ENCODE measurements around the gene ATF7IP.

The ATF7IP gene

GRCh38 chr12:14416658-14417057, 51.2 kb downstream of the ATF7IP start:
- DNase-seq = peak; percentile 56

DNA sequence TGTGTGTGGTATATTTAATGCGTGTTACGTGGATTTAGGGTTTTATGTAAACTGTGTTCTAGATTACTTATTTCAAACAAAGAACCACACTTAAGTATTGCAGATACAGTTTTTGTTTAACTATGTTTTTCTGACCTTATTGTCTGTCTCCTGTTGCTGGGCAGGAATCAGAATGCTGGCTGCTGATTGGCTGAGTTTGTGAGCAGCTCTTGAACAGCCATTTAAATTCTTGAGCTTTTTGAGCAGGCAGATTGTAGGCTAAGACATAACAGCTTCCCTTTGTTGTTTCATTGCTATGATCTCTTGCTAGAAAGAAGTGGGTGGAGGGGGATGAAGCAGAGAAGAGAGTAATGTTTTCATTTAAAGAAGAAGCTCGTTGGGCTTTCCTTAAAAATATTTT, 52.2 kb downstream of the ATF7IP start:
- DNase-seq = peak; percentile 85

GRCh38 chr12:14418451-14418890, 53.0 kb downstream of the ATF7IP start:
- no peak for DNase-seq

GRCh38 chr12:14422516-14423230, 57.2 kb downstream of the ATF7IP start:
- no peak for DNase-seq

DNA sequence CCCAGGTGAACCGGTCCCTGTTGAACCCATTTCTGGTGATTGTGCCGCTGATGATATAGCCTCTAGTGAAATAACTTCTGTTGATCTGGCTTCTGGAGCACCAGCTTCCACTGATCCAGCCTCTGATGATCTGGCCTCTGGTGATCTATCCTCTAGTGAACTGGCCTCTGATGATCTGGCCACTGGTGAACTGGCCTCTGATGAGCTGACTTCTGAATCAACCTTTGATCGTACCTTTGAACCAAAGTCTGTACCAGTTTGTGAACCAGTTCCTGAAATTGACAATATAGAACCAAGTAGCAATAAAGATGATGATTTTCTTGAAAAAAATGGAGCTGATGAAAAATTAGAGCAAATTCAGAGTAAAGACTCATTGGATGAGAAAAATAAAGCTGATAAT, 59.1 kb downstream of the ATF7IP start:
- DNase-seq = no peak

- no peak for DNase-seq
Observed at GRCh38 chr12:14426792-14427191, 61.3 kb downstream of the ATF7IP start.

DNA sequence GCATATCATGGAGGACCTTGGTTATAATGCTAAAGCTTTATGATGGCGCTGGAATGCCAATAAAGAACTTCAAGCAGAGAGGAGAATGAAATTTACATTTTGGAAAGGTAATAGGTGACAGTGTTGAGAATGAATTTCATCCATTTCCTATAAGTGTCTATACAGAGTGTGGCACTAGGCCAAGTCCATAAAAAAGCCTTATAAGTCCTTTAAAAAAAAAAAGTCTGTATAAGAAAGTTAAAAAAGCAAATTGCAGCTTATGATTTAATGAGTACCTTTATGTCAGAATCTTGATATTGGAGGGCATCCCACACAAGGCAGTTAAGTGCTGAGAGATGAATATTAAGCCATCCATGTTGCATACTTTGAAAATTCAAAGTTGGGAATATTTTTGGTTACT, 62.4 kb downstream of the ATF7IP start:
- no peak for DNase-seq

GRCh38 chr12:14430394-14430986, 65.0 kb downstream of the ATF7IP start:
- no peak for DNase-seq

DNA sequence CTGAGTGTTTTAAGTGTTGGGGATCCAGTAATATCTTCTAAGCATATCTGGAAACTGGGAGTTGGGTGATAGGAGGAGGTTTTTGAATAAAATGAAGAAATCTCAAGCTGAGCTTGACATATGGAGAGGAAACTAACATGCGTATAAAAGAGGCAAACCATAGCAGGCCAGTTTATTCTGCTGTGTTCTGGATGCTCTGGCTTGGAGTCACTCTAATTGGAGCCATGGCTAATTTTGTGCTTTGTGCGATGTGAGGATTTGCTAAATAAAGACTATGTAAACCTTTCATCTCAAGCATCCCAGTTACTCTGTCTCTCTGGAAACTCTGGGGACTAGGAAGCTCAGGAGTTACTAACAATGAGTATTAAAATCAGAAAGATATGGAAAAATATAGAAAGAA, 66.5 kb downstream of the ATF7IP start:
- DNase-seq = no peak

DNA sequence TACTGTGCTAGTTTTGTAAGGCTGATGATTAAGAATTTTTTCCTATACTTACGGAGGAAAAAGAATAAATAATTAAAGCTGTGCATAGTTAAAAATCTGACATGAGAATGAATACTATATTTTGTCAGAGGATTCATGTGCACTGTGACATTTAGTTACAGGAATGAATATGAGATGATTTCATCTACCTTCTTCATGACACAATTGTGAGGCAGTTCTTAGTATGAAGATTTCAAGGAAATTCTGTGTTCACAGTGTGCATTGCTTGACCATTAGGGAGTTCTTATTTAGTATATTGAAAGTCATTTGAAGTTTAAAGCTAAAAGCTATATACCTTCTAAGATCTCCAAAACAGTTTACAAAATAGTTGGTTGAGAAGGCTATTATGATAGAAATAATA, 70.1 kb downstream of the ATF7IP start:
- DNase-seq = no peak

DNA sequence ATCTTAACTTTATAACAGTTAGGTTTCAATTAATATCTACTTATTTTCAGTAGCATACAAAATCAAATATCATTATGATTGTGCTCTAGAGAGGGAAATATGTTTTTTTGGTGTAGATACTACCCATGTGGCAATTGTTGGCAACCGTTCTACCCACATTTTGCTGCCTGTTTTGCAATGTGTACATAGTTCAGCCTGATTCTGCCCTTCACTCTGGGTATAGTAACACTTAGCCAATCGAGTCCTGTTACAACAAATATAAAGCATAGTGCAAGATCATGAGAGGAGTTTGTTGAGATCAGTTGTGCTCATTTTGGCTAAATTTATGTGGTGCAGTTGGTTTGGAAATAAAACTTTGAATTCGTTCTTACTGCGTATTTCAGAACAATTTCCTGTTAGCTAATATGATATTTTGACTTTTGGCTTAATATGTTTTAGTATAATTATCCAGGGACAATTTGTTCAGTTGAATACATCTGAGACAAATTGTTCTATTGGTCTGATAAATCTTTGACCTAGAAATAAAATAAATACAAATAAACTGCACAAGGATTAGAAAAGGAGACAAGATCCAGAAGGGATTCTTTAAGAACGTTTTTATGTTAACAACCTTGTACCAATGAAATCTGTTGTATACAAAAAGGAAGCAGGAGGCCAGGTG, 76.9 kb downstream of the ATF7IP start:
- DNase-seq = no peak

GRCh38 chr12:14443531-14443930, 78.0 kb downstream of the ATF7IP start:
- DNase-seq = no peak

DNA sequence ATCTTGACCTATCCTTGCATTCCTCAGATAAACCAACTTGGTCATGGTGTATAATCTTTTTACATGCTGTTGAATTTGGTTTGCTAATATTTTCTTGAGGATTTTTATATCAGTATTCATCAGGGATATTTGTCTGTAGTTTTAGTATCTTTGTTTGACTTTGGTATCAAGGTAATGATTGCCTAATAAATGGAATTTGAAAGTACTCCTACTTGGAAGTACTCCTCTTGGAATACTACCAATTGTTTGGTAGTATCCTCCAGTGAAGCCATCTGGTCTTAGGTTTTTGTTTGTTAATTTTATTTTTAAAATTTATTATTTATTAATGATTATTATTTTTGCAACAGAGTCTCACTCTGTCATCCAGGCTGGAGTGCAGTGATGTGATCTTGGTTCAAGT, 85.0 kb downstream of the ATF7IP start:
- DNase-seq = no peak

DNA sequence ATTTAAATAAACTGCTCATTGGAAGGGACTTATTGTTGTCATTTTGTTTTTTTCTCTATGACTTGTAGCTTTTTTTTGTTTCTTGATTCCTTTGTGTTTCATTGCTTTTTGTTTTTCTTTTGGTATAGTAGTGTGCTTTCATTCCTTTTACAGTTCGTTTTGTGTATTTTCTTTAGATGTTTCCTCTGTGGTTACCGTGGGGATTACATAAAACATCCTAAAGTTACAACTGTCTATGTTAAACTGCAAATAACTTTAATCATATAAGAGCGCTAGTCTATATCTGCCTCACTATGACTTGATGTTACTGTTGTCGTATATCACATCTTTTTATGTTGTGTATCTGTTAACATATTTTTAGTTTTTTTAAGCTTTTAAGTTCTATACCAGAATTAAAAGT, 86.9 kb downstream of the ATF7IP start:
- DNase-seq = no peak

DNA sequence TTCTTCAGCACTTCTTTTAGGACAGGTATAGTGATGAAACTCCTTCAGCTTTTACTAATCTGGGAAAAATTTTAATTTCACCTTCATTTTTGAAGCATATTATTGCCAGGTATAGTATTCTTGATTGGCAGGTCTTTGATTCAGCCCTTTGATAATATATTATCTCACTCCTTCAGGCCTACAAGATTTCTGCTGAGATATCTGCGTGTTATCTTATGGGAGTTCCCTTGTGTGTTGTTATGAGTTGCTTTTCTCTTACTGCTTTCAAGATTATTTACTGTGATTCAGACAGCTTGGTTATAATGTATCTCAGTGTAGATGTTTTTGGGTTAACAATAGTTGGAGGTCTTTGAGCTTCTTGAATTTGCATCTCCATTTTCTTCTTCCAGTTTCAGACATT, 87.4 kb downstream of the ATF7IP start:
- DNase-seq = no peak

DNA sequence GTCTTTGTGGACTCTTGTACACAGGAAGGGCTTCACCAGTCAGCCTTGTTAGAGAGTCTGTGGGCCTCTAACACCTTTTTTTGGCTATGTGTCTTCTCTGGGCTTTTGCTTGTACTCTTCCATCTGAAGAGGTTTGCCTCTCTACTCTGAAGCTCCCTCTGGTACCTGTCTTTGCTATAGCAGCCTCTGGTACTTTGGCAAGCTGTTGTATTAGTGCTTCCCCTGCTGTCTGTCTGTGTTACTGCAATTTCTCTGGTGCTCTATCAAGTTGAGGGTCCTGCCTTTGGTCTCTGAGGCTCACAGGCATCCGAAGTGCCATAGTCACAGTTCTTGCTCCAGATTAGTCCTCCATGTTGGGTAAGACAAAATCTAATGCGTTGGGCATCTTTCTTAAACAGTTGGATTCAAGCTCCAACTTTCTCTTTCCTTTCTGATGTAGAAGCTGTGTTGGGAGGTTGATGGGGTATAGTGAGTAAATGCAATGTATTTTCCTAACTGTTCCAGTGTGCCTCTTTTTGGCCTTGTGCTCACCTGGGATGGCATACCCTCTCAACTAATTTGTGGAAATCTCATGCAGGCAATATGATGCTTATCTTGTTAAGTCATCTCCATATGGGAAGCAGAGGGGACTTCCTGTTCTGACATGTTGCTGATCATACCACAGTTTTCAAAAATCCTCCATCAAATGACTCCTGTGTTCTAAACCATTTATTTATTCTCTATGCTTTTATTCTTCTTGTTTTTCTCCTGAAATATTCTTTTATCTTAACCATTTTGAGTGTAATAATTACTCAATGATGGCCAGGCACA, 88.8 kb downstream of the ATF7IP start:
- peak; percentile 18 for DNase-seq

DNA sequence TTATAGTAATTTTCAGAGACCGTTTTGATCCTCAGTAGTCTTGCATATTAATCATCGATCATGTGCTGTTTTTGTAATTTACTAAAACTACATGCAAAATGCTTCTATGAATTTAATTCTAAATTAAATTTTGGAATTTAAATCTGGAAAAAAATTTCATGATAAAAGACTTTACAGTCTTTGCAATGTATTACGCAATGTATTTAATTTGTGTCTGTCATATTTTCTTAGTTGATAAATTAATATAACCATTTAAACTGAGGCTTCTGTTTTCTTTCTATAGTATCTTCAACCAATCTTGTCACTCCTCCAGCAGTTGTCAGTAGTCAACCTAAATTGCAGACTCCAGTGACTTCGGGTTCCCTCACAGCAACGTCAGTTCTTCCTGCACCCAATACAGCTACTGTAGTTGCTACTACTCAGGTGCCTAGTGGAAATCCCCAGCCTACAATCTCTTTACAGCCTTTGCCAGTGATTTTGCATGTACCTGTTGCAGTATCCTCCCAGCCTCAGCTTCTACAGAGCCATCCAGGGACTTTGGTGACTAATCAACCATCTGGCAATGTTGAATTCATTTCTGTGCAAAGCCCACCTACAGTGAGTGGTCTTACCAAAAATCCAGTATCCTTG, 94.8 kb downstream of the ATF7IP start:
- no peak for DNase-seq

GRCh38 chr12:14471497-14471896, 106.0 kb downstream of the ATF7IP start:
- DNase-seq = no peak

- DNase-seq = no peak
Observed at GRCh38 chr12:14473707-14474287, 108.3 kb downstream of the ATF7IP start.

GRCh38 chr12:14479004-14479403, 113.5 kb downstream of the ATF7IP start:
- DNase-seq = no peak

- DNase-seq = no peak
Observed at GRCh38 chr12:14481201-14481600, 115.7 kb downstream of the ATF7IP start.

- DNase-seq = no peak
Observed at GRCh38 chr12:14482361-14482760, 116.9 kb downstream of the ATF7IP start.

DNA sequence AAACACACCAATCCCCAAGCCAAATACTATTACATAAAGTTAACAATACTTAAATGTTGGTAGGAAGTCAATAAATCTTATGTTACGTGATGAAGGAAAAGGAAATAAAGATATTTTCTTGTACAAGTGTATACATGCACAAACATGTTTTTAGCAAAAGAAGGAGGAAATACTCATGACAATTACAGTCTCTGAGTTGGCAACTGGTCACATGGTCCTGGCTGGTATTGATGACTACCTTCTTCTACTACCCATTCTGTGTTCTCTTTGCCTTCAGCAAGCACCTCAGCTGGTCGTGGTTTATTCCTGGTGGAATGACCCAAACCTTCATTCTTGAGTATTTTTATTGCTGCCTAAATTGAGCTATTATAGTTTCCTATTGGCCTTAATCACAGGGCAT, 117.4 kb downstream of the ATF7IP start:
- DNase-seq = no peak
